Transverse colon (tissue), 4 donors: Measurements from ENCODE around the gene DNAJB13. TPM values are rescaled to one million over a fixed set of nuclear protein-coding genes. Genes with fewer than 3 reads are reported as not detected.

Source experiments
- DNase-seq: peaks from one replicate; pipeline ENCODE4 v3.0.0-alpha.2; 2019
- H3K27ac ChIP-seq, 4 donors: fragments of 200-600 bp; sonication (generic); 2 replicates each; pipeline ENCODE4 v1.5.1; 2016 to 2018; ENCODE audit warnings: inconsistent platforms in 4 of 4
- H3K27me3 ChIP-seq: fragments of 200-600 bp; sonication (generic); 2 replicates; pipeline ENCODE4 v1.5.1; 2017; ENCODE audit warnings: inconsistent platforms
- H3K36me3 ChIP-seq, 4 donors: fragments of 200-600 bp; sonication (generic); 2 replicates each; pipeline ENCODE4 v1.5.1; 2017 to 2019; ENCODE audit warnings: inconsistent platforms in 4 of 4
- H3K4me1 ChIP-seq, 4 donors: fragments of 200-600 bp; sonication (generic); 2 replicates each; pipeline ENCODE4 v1.5.1; 2017 to 2020; ENCODE audit warnings: inconsistent platforms in 4 of 4
- H3K4me3 ChIP-seq, 4 donors: fragments of 200-600 bp; sonication (generic); 1 replicate in 1 of 4; 2 replicates in 3 of 4; pipeline versions ENCODE4 v1.5.1 to v1.6.1; 2017 to 2019; ENCODE audit warnings: inconsistent platforms in 4 of 4
- H3K9me3 ChIP-seq, 2 donors: fragments of 200-600 bp; sonication (generic); 2 replicates each; pipeline ENCODE4 v1.5.1; 2017 to 2019; ENCODE audit warnings: inconsistent platforms in 2 of 2
- CTCF ChIP-seq, 5 experiments: fragments of 200-600 bp in 3 of 5; fragments of 450-650 bp in 2 of 5; sonication (generic) in 3 of 5; IDR thresholded peaks; 1 replicate in 2 of 5; 2 replicates in 3 of 5; pipeline ENCODE4 v1.5.1; 2016 to 2017; ENCODE audit warnings: antibody characterized with exemption in 5 of 5, inconsistent platforms in 3 of 5, mild to moderate bottlenecking in 2 of 5, moderate library complexity in 1 of 5
- EP300 ChIP-seq: sonication (generic); formaldehyde crosslinking; IDR thresholded peaks from one replicate; pipeline ENCODE4 v1.6.1; 2017; ENCODE audit warnings: antibody characterized with exemption, low read depth
- POLR2A ChIP-seq: fragments of 450-650 bp; IDR thresholded peaks from one replicate; pipeline ENCODE4 v1.6.1; 2016; ENCODE audit warnings: antibody characterized with exemption, mild to moderate bottlenecking, moderate library complexity
- POLR2AphosphoS5 ChIP-seq, 3 donors: sonication (generic); formaldehyde crosslinking; IDR thresholded peaks; one replicate each; pipeline ENCODE4 v1.6.1; 2016; ENCODE audit warnings: antibody characterized with exemption in 3 of 3
- WGBS, 2 donors: methylation state at CpG; one replicate each; pipeline ENCODE4 v1.1.5; 2018; ENCODE audit warnings: low coverage in 1 of 2; 5-methylcytosine and 5-hydroxymethylcytosine counted together
- in situ Hi-C, 4 donors: fragments of 200-750 bp; cut with MboI; loops; one replicate each; pipeline versions ENCODE4 v1.15.0 to v1.15.1; 2017; ENCODE audit warnings: low sequenced_read_pairs in 3 of 4, low pct_ligation_motif_present in 1 of 4, low pct_unique_long_range_greater_than_20kb in 1 of 4
- intact Hi-C: fragments of 100-400 bp; cut with DNase I; formaldehyde crosslinking; loops from one replicate; pipeline ENCODE4 v1.15.1; 2023; ENCODE audit warnings: low total_unique reads
- total RNA-seq, 4 donors: library from RNA; depleted of rRNA; stranded (reverse); fragments of >200 nt; gene quantifications; one replicate each; pipeline ENCODE4 v1.1.0, GENCODE V29; 2016

Gene DNAJB13
- total RNA-seq, 4 donors from 2014 or later, result not detected

- Histone ChIP-seq H3K27ac (no peak overlapping the region), H3K27me3 (no peaks in the 10 kb centered on the region), H3K4me3 (no peak overlapping the region), H3K9me3 (no peaks in the 10 kb centered on the region), H3K36me3 (no peaks in the 10 kb centered on the region), H3K4me1 (peaks cover 0 to under 1% (median under 1%) of the 10 kb centered on the region in 4 donors)
- in situ Hi-C loops, result no loop called here
- no peak for DNase-seq
- TF ChIP-seq POLR2AphosphoS5 (IDR thresholded peaks at IDR 0.05), result no peak
- no peak for TF ChIP-seq EP300
- no peak for TF ChIP-seq POLR2A
- no peak for TF ChIP-seq CTCF (IDR thresholded peaks at IDR 0.05)
- intact Hi-C loops, result no loop called here
- 85 to 92% methylated on average over 6 of the region's 6 CpGs for WGBS, 2 donors
Measured at GRCh38 chr11:73989156-73989555, 38.3 kb downstream of the DNAJB13 start.

DNA sequence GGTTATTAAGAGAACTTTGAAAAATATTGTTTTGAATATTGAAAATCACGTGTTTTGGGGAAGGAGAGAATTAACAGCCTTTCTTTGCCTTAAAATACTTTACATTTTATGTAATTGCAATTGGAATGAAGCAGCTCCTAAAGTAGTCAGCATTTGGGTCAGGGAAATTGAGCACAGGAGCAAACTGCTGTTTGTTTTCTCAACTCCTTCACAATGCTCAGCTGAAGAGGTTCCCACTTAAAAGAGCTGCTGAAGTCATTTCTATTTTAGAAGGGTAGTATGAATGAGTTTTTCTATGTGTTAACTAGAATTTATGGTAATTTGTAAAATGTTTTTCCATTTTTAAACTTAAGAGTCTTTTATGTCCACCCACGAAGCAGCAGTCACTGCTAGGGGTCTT, 39.9 kb downstream of the DNAJB13 start:
- no peak for DNase-seq
- in situ Hi-C loops (no loop called here), intact Hi-C loops (no loop called here)
- no peaks in the 10 kb centered on the region for H3K9me3 ChIP-seq
- TF ChIP-seq POLR2A (no peak), CTCF (IDR thresholded peaks at IDR 0.05) (no peak), EP300 (no peak), POLR2AphosphoS5 (IDR thresholded peaks at IDR 0.05) (no peak)
- peaks cover 0 to 6% (median 0%) of the 10 kb centered on the region in 4 donors for H3K4me1 ChIP-seq
- H3K4me3 ChIP-seq, result no peak overlapping the region
- H3K27me3 ChIP-seq, result no peaks in the 10 kb centered on the region
- no peak overlapping the region for H3K27ac ChIP-seq
- H3K36me3 ChIP-seq, result no peaks in the 10 kb centered on the region
- WGBS, 2 donors, result 80 to 84% methylated on average over 1 to 2 of the region's 2 CpGs

DNA sequence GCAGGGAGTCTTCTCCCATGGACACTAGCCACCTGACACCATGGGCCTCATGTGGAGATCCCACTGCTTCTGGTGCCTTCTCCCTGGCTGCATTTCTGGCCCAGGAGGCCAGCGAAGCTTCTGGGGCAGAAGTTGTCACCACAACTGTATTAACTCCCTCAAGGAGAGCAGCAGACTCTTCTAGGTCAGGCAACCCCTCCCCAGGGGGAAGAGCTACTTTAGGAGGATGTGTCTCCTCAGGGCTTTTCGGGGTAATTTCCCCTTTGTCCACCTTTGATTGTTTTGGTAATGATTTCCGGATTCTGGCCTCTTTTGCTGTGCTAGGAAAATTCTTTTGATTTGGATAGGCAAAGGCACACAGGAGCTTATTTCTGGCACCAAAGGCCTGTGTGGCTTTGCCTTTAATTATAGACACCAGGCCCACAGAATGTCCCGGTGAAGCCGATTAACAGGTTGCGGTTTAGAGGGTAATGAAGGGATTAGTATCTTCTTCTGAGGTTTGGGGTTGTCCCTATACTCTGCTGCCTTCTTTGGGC, 40.7 kb downstream of the DNAJB13 start:
- Histone ChIP-seq H3K27ac (no peak overlapping the region), H3K9me3 (no peaks in the 10 kb centered on the region), H3K4me1 (peaks cover 3 to 14% (median 5%) of the 10 kb centered on the region in 4 donors), H3K36me3 (no peaks in the 10 kb centered on the region), H3K27me3 (no peaks in the 10 kb centered on the region), H3K4me3 (no peak overlapping the region)
- DNase-seq, result no peak
- no peak for TF ChIP-seq POLR2A
- TF ChIP-seq POLR2AphosphoS5 (IDR thresholded peaks at IDR 0.05), result no peak
- TF ChIP-seq EP300, result no peak
- no peak for TF ChIP-seq CTCF (IDR thresholded peaks at IDR 0.05)
- in situ Hi-C loops (no loop called here), intact Hi-C loops (no loop called here)
- WGBS, 2 donors, result 74 to 80% methylated on average over 1 to 6 of the region's 6 CpGs

GRCh38 chr11:73995247-73995646, 44.4 kb downstream of the DNAJB13 start:
- no peaks in the 10 kb centered on the region for H3K9me3 ChIP-seq
- peak in 1 of 3 donors; percentile 38 for TF ChIP-seq POLR2AphosphoS5 (IDR thresholded peaks at IDR 0.05)
- no peak for TF ChIP-seq CTCF (IDR thresholded peaks at IDR 0.05)
- H3K27me3 ChIP-seq, result no peaks in the 10 kb centered on the region
- H3K4me3 ChIP-seq, result no peak overlapping the region
- in situ Hi-C loops, result no loop called here
- intact Hi-C loops, result no loop called here
- H3K27ac ChIP-seq, result peak overlapping the region; percentile 32 to 58 (median 42)
- no peak for DNase-seq
- 64 to 77% methylated on average over 2 of the region's 2 CpGs for WGBS, 2 donors
- no peaks in the 10 kb centered on the region for H3K36me3 ChIP-seq
- peaks cover 3 to 21% (median 5%) of the 10 kb centered on the region in 4 donors for H3K4me1 ChIP-seq
